H9 (cell line): ENCODE data around the gene RBPJ. TPM values are rescaled to one million over a fixed set of nuclear protein-coding genes. Genes with fewer than 3 reads are reported as not detected.

Source experiments
- DNase-seq: peaks from one replicate; pipeline ENCODE4 v3.0.0-alpha.2; 2017
- H2AFZ ChIP-seq: one replicate; pipeline ENCODE4 v1.6.1; 2013; ENCODE audit warnings: mild to moderate bottlenecking, low read length, control low read depth, moderate library complexity
- H2AK5ac ChIP-seq: 2 replicates; pipeline ENCODE4 v1.6.1; 2013; ENCODE audit warnings: low read length, control low read depth, mixed read lengths; ENCODE audit not compliant: insufficient read length
- H2BK120ac ChIP-seq: one replicate; pipeline ENCODE4 v1.6.1; 2013; ENCODE audit warnings: low read depth, mild to moderate bottlenecking, low read length, control low read depth, inconsistent platforms; ENCODE audit not compliant: poor library complexity, severe bottlenecking
- H2BK12ac ChIP-seq: 2 replicates; pipeline ENCODE4 v1.6.1; 2013; ENCODE audit warnings: low read length, control low read depth, mixed read lengths, low read depth; ENCODE audit not compliant: insufficient read length
- H2BK15ac ChIP-seq: 2 replicates; pipeline ENCODE4 v1.6.1; 2013; ENCODE audit warnings: low read depth, low read length, control low read depth
- H2BK20ac ChIP-seq: one replicate; pipeline ENCODE4 v1.6.1; 2013; ENCODE audit warnings: low read depth, mild to moderate bottlenecking, low read length, control low read depth, inconsistent platforms; ENCODE audit not compliant: poor library complexity, severe bottlenecking
- H2BK5ac ChIP-seq: 2 replicates; pipeline ENCODE4 v1.6.1; 2013; ENCODE audit warnings: low read length, control low read depth, mixed read lengths; ENCODE audit not compliant: insufficient read length
- H3K14ac ChIP-seq: 2 replicates; pipeline ENCODE4 v1.6.1; 2013; ENCODE audit warnings: low read length, control low read depth; ENCODE audit not compliant: insufficient read depth
- H3K18ac ChIP-seq: 2 replicates; pipeline ENCODE4 v1.6.1; 2013; ENCODE audit warnings: low read depth, mild to moderate bottlenecking, mixed read lengths, low read length, control low read depth; ENCODE audit not compliant: insufficient read length
- H3K23ac ChIP-seq: 2 replicates; pipeline ENCODE4 v1.6.1; 2013; ENCODE audit warnings: low read length, control low read depth, mixed read lengths, low read depth; ENCODE audit not compliant: insufficient read length
- H3K23me2 ChIP-seq: 2 replicates; pipeline ENCODE4 v1.6.1; 2013; ENCODE audit warnings: low read depth, mild to moderate bottlenecking, mixed read lengths, low read length, control low read depth; ENCODE audit not compliant: insufficient read length, poor library complexity, severe bottlenecking
- H3K27ac ChIP-seq: 2 replicates; pipeline ENCODE4 v1.5.1; 2013; ENCODE audit warnings: low read length, control low read depth, mixed read lengths, low read depth; ENCODE audit not compliant: insufficient read length
- H3K27me3 ChIP-seq: 2 replicates; pipeline ENCODE4 v1.6.1; 2013; ENCODE audit warnings: low read length, control low read depth, inconsistent platforms; ENCODE audit not compliant: insufficient read depth
- H3K4ac ChIP-seq: 2 replicates; pipeline ENCODE4 v1.6.1; 2013; ENCODE audit warnings: low read depth, mild to moderate bottlenecking, control low read depth, inconsistent platforms, low read length, moderate library complexity
- H3K4me1 ChIP-seq: 2 replicates; pipeline ENCODE4 v1.6.1; 2013; ENCODE audit warnings: low read length, control low read depth, inconsistent platforms; ENCODE audit not compliant: insufficient read depth
- H3K4me2 ChIP-seq: 2 replicates; pipeline ENCODE4 v1.6.1; 2013; ENCODE audit warnings: low read length, control low read depth, mixed read lengths; ENCODE audit not compliant: insufficient read length, insufficient read depth
- H3K56ac ChIP-seq: 2 replicates; pipeline ENCODE4 v1.6.1; 2013; ENCODE audit warnings: low read depth, mild to moderate bottlenecking, mixed read lengths, low read length, control low read depth; ENCODE audit not compliant: insufficient read length
- H3K79me1 ChIP-seq: 2 replicates; pipeline ENCODE4 v1.6.1; 2013; ENCODE audit warnings: low read depth, mild to moderate bottlenecking, moderate library complexity, low read length, control low read depth, inconsistent platforms; ENCODE audit not compliant: insufficient read depth, poor library complexity, severe bottlenecking
- H3K79me2 ChIP-seq: 2 replicates; pipeline ENCODE4 v1.6.1; 2013; ENCODE audit warnings: low read length, control low read depth, inconsistent platforms; ENCODE audit not compliant: insufficient read depth
- H3K9ac ChIP-seq: 2 replicates; pipeline ENCODE4 v1.6.1; 2013; ENCODE audit warnings: low read length, control low read depth, mixed read lengths; ENCODE audit not compliant: insufficient read length; ENCODE audit errors: extremely low read depth
- H3K9me3 ChIP-seq: one replicate; pipeline ENCODE4 v1.6.1; 2013; ENCODE audit warnings: low read depth, low read length, inconsistent platforms; ENCODE audit not compliant: control insufficient read depth
- H3T11ph ChIP-seq: one replicate; pipeline ENCODE4 v1.6.1; 2013; ENCODE audit warnings: mild to moderate bottlenecking, low read length, control low read depth, inconsistent platforms
- H4K20me1 ChIP-seq: one replicate; pipeline ENCODE4 v1.6.1; 2013; ENCODE audit not compliant: control insufficient read depth, insufficient read length, insufficient read depth
- H4K5ac ChIP-seq: 2 replicates; pipeline ENCODE4 v1.6.1; 2013; ENCODE audit warnings: low read depth, mild to moderate bottlenecking, mixed read lengths, low read length, control low read depth; ENCODE audit not compliant: insufficient read length
- H4K8ac ChIP-seq: replicated peaks from 2 replicates; pipeline ENCODE4 v1.6.1; 2013; ENCODE audit warnings: low read length, control low read depth, mixed read lengths, low read depth; ENCODE audit not compliant: insufficient read length
- H4K91ac ChIP-seq: 2 replicates; pipeline ENCODE4 v1.6.1; 2013; ENCODE audit warnings: low read depth, mild to moderate bottlenecking, moderate library complexity, mixed read lengths, low read length, control low read depth; ENCODE audit not compliant: insufficient read length
- H3K27ac Mint-ChIP-seq, 3 experiments: 2 replicates in 2 of 3; 3 replicates in 1 of 3; pipeline ENCODE4 v1.8.0; 2020 to 2021; ENCODE audit warnings: mixed read lengths in 3 of 3, mild to moderate bottlenecking in 1 of 3, moderate library complexity in 1 of 3
- H3K27me3 Mint-ChIP-seq: 2 replicates; pipeline ENCODE4 v1.8.0; 2021; ENCODE audit warnings: low read depth, mild to moderate bottlenecking, moderate library complexity, mixed read lengths
- H3K36me3 Mint-ChIP-seq, 3 experiments: 2 replicates in 2 of 3; 3 replicates in 1 of 3; pipeline ENCODE4 v1.8.0; 2020 to 2021; ENCODE audit warnings: low read depth in 3 of 3, mixed read lengths in 3 of 3; ENCODE audit not compliant: insufficient read depth in 1 of 3
- H3K4me1 Mint-ChIP-seq, 2 experiments: 2 replicates each; pipeline ENCODE4 v1.8.0; 2020; ENCODE audit warnings: mixed read lengths in 2 of 2
- H3K4me3 Mint-ChIP-seq, 2 experiments: 2 replicates in 1 of 2; 3 replicates in 1 of 2; pipeline ENCODE4 v1.8.0; 2020 to 2021; ENCODE audit warnings: mild to moderate bottlenecking in 2 of 2, mixed read lengths in 2 of 2, moderate library complexity in 1 of 2
- H3K9me3 Mint-ChIP-seq, 2 experiments: 2 replicates in 1 of 2; 3 replicates in 1 of 2; pipeline ENCODE4 v1.8.0; 2020; ENCODE audit warnings: mild to moderate bottlenecking in 2 of 2, mixed read lengths in 2 of 2, moderate library complexity in 1 of 2
- WGBS: extraction: QIAGEN DNeasy Blood & Tissue Kit; methylation state at CpG from one replicate; pipeline ENCODE4 v1.1.7; 2013; ENCODE audit warnings: missing lambda C conversion rate, low lambda C conversion rate, mixed read lengths; ENCODE audit not compliant: insufficient read length; ENCODE audit errors: extremely low coverage; 5-methylcytosine and 5-hydroxymethylcytosine counted together
- total RNA-seq: library from RNA; stranded (reverse); gene quantifications from 2 replicates; pipeline ENCODE4 v1.2.1, GENCODE V29; 2021
- TF ChIP-seq, protein P1 (sequence below): fragments of 200-600 bp; sonication (generic); conservative IDR thresholded peaks from 3 replicates; pipeline ENCODE4 v1.8.0; 2021; ENCODE audit warnings: antibody characterized with exemption, mild to moderate bottlenecking

RBPJ gene
- total RNA-seq, 1 experiment from 2014 or later: 166 TPM

- Histone ChIP-seq H3K18ac (no peak overlapping the region), H2BK12ac (no peak overlapping the region), H4K8ac (no peak overlapping the region), H3K27me3 (no peaks in the 10 kb centered on the region), H4K20me1 (no peaks in the 10 kb centered on the region), H3K79me2 (peaks cover 70% of the 10 kb centered on the region; the same call in 1 of the 2 replicates), H2BK5ac (no peak overlapping the region), H4K5ac (no peak overlapping the region), H3K79me1 (no peaks in the 10 kb centered on the region), H3T11ph (no peak overlapping the region), H3K23me2 (no peaks in the 10 kb centered on the region), H3K23ac (no peak overlapping the region), H2BK120ac (no peak overlapping the region), H4K91ac (no peak overlapping the region), H3K4ac (no peak overlapping the region), H3K14ac (no peak overlapping the region), H2BK20ac (no peak overlapping the region), H3K4me1 (peaks cover 4% of the 10 kb centered on the region), H2AFZ (no peak overlapping the region), H3K9me3 (no peaks in the 10 kb centered on the region), H3K56ac (no peak overlapping the region), H2BK15ac (no peak overlapping the region), H3K9ac (no peak overlapping the region), H3K27ac (no peak overlapping the region), H2AK5ac (no peak overlapping the region), H3K4me2 (no peak overlapping the region)
- Mint-ChIP-seq H3K4me1 (peaks cover 48 to 55% of the 10 kb centered on the region in 2 experiments), H3K4me3 (no peak overlapping the region), H3K9me3 (no peaks in the 10 kb centered on the region), H3K36me3 (no peaks in the 10 kb centered on the region; a peak in 2 of 7 replicates), H3K27me3 (no peaks in the 10 kb centered on the region), H3K27ac (peak overlapping the region; percentile 19 to 79 (median 35); a peak in 4 of 7 replicates)
- DNase-seq: peak; percentile 44
- WGBS: no CpG with 5 or more reads among the region's 6 CpGs
- TF ChIP-seq, protein P1, sequence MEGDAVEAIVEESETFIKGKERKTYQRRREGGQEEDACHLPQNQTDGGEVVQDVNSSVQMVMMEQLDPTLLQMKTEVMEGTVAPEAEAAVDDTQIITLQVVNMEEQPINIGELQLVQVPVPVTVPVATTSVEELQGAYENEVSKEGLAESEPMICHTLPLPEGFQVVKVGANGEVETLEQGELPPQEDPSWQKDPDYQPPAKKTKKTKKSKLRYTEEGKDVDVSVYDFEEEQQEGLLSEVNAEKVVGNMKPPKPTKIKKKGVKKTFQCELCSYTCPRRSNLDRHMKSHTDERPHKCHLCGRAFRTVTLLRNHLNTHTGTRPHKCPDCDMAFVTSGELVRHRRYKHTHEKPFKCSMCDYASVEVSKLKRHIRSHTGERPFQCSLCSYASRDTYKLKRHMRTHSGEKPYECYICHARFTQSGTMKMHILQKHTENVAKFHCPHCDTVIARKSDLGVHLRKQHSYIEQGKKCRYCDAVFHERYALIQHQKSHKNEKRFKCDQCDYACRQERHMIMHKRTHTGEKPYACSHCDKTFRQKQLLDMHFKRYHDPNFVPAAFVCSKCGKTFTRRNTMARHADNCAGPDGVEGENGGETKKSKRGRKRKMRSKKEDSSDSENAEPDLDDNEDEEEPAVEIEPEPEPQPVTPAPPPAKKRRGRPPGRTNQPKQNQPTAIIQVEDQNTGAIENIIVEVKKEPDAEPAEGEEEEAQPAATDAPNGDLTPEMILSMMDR: no peak
Measured at GRCh38 chr4:26346203-26346620, 25.4 kb downstream of the RBPJ start.
